A673 (cell line): Measurements from ENCODE around the gene FLRT2. TPM values are rescaled to one million over a fixed set of nuclear protein-coding genes. Genes with fewer than 3 reads are reported as not detected.
A peak's percentile ranks its signal among the peaks of the same experiment; 100 is the strongest.

Experiments
- BruUV-seq: library from RNA; stranded (reverse); fragments of 400-500 nt; replicated peaks from 2 replicates; lab custom pipeline; 2021; lab: Mats Ljungman, UMichigan
- CTCF ChIA-PET: fragments of 300-600 bp; sonication (Branson Sonifier 250); formaldehyde crosslinking; loops from one replicate; lab custom pipeline; 2022; ENCODE audit warnings: antibody characterized with exemption; lab: Charles Lee
- POLR2A ChIA-PET: fragments of 300-600 bp; sonication (Branson Sonifier 250); formaldehyde crosslinking; loops from one replicate; lab custom pipeline; 2022; ENCODE audit warnings: antibody characterized with exemption; ENCODE audit not compliant: low non-redundant PET; lab: Charles Lee
- DNase-seq: peaks from one replicate; pipeline ENCODE4 v3.0.0-alpha.2; 2015; ENCODE audit warnings: low spot score
- H3K27ac ChIP-seq: fragments of 200-600 bp; sonication (generic); 2 replicates; pipeline ENCODE4 v1.5.1; 2016; ENCODE audit warnings: mixed run types, low read depth, mild to moderate bottlenecking, mixed read lengths, antibody characterized with exemption, low read length; ENCODE audit not compliant: poor library complexity, severe bottlenecking
- H3K27me3 ChIP-seq: fragments of 200-600 bp; sonication (generic); replicated peaks from 2 replicates; pipeline ENCODE4 v1.6.1; 2017; ENCODE audit warnings: mixed run types, low read depth, mild to moderate bottlenecking, mixed read lengths, antibody characterized with exemption, low read length; ENCODE audit not compliant: insufficient read depth, poor library complexity
- H3K36me3 ChIP-seq: fragments of 200-600 bp; sonication (generic); 2 replicates; pipeline ENCODE4 v1.6.1; 2016; ENCODE audit warnings: mixed run types, mild to moderate bottlenecking, mixed read lengths, antibody characterized with exemption, low read length; ENCODE audit not compliant: insufficient read depth, poor library complexity, severe bottlenecking
- H3K4me1 ChIP-seq: fragments of 200-600 bp; sonication (generic); 2 replicates; pipeline ENCODE4 v1.6.1; 2017; ENCODE audit warnings: mixed run types, mild to moderate bottlenecking, mixed read lengths, antibody characterized with exemption, low read length; ENCODE audit not compliant: insufficient read depth, poor library complexity, severe bottlenecking
- H3K4me3 ChIP-seq: fragments of 200-600 bp; sonication (generic); 2 replicates; pipeline ENCODE4 v1.5.1; 2016; ENCODE audit warnings: low read depth, mixed run types, mild to moderate bottlenecking, mixed read lengths, low read length; ENCODE audit not compliant: poor library complexity, severe bottlenecking
- H3K9me3 ChIP-seq: fragments of 200-600 bp; sonication (generic); 2 replicates; pipeline ENCODE4 v1.6.1; 2016; ENCODE audit warnings: mixed run types, low read depth, mild to moderate bottlenecking, mixed read lengths, antibody characterized with exemption, low read length; ENCODE audit not compliant: poor library complexity, severe bottlenecking
- CTCF ChIP-seq: fragments of 300-800, 200-600 bp; sonication (generic); conservative IDR thresholded peaks from 2 replicates; pipeline ENCODE4 v1.5.1; 2017; ENCODE audit warnings: low read depth, mild to moderate bottlenecking, antibody characterized with exemption, low read length, moderate library complexity, mixed read lengths
- EZH2 ChIP-seq: fragments of 200-600 bp; sonication (generic); IDR thresholded peaks from 2 replicates; pipeline ENCODE4 v1.6.1; 2017; ENCODE audit warnings: borderline replicate concordance, low read depth, mild to moderate bottlenecking, mixed read lengths, antibody characterized with exemption, low read length; ENCODE audit not compliant: poor library complexity, severe bottlenecking
- intact Hi-C: fragments of 100-400 bp; cut with micrococcal nuclease; formaldehyde crosslinking; loops from one replicate; pipeline ENCODE4 v1.10.0; 2022; ENCODE audit not compliant: unreplicated experiment
- total RNA-seq: library from RNA; stranded (reverse); gene quantifications from 2 replicates; pipeline ENCODE4 v1.2.3, GENCODE V29; 2021

The FLRT2 gene
- total RNA-seq, 1 experiment from 2014 or later: 128 TPM

DNA sequence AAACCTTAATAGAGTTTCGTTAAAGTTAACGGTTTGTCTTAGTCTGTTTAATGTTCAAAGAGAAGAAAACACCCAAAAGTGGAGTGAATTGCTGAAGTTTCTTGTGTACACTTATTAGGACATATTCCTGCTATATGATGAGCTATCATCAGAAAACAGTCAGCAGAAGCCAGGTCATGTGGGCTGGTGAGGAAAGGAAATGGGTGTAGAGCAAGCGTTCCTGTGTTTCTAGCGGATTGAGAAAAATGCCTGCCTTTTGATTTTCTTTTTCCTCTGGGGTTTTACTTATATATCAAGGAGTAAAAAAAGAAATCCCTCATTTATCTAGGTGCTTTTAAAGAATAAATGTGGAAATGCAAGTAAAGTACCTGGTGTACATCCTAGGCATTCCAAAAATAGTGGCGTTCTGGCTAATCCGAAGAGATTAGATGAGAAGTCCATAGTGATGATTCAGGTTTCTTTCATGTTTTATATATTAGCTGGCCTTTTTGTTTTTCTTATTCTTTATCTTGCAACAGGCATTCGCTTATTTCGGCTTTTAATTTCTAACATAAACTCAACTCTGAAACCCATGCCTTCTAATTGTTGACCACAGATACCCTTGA is 50.7 kb downstream of the FLRT2 start:
- DNase-seq: no peak
- POLR2A ChIA-PET: no interaction called here
- intact Hi-C loops: no loop called here
- no TSS peak for BruUV-seq
- no peak overlapping the region for H3K27ac ChIP-seq
- H3K4me3 ChIP-seq: no peak overlapping the region
- no peaks in the 10 kb centered on the region for H3K9me3 ChIP-seq
- TF ChIP-seq EZH2 (no peak), CTCF (no peak)
- H3K36me3 ChIP-seq: no peaks in the 10 kb centered on the region
- H3K4me1 ChIP-seq: peaks cover 73% of the 10 kb centered on the region
- CTCF ChIA-PET: no interaction called here
- H3K27me3 ChIP-seq: no peaks in the 10 kb centered on the region

DNA sequence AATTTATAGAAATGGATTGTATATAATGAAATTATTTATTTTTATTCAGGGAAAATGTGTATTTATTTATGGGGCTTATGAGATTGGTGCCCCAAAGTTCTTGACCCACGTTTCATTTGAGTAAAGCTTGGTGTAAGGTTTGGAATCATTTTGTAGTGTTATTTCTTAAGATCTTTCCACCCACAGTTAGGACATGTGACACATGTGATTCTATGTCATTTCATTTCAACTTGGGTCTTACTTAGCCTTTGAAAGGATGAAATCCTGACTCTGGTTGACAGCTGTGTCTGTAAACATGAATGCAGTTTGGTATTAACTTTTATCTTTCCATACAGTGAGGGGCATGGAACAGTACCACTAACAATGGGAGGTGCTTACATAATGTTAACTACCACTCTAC is 51.7 kb downstream of the FLRT2 start:
- H3K4me1 ChIP-seq: peaks cover 68% of the 10 kb centered on the region
- intact Hi-C loops: no loop called here
- H3K27me3 ChIP-seq: no peaks in the 10 kb centered on the region
- CTCF ChIA-PET: no interaction called here
- BruUV-seq: no TSS peak
- no peaks in the 10 kb centered on the region for H3K36me3 ChIP-seq
- H3K4me3 ChIP-seq: no peak overlapping the region
- POLR2A ChIA-PET: no interaction called here
- no peak overlapping the region for H3K27ac ChIP-seq
- no peak for DNase-seq
- TF ChIP-seq CTCF: no peak
- no peak for TF ChIP-seq EZH2
- no peaks in the 10 kb centered on the region for H3K9me3 ChIP-seq

DNA sequence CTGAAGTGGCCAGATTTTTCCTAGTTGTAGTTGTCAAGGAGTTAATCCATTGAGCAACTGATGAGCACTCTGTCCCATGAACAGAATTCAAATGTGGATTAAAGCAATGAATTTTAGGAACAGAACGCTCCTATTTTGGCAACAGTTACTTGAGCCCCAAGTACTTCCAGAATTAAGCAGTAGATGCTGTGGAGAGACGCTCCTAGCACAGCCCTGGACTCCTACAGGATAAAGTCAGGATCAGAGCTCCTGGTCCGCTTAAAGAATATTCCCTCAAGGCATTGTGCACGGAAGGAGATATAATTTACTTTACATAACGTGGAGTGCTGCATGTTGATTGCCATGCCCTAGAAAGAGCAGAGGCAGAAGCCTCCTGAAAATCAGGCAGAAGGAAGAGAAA is 53.4 kb downstream of the FLRT2 start:
- H3K9me3 ChIP-seq: no peaks in the 10 kb centered on the region
- ChIA-PET POLR2A (no interaction called here), CTCF (no interaction called here)
- no peaks in the 10 kb centered on the region for H3K36me3 ChIP-seq
- peaks cover 73% of the 10 kb centered on the region for H3K4me1 ChIP-seq
- H3K27ac ChIP-seq: peak overlapping the region; percentile 15
- H3K4me3 ChIP-seq: no peak overlapping the region
- DNase-seq: no peak
- H3K27me3 ChIP-seq: no peaks in the 10 kb centered on the region
- TF ChIP-seq EZH2 (no peak), CTCF (no peak)
- intact Hi-C loops: no loop called here
- BruUV-seq: no TSS peak
